Caco-2 (cell line): Measurements from ENCODE around the gene FRY. TPM values are rescaled to one million over a fixed set of nuclear protein-coding genes. Genes with fewer than 3 reads are reported as not detected.

Source experiments
- BruUV-seq: library from RNA; stranded (reverse); fragments of 400-500 nt; replicated peaks from 2 replicates; lab custom pipeline; 2021; lab: Mats Ljungman, UMichigan
- CTCF ChIA-PET: fragments of 300-600 bp; sonication (Branson Sonifier 250); formaldehyde crosslinking; loops from one replicate; lab custom pipeline; 2022; ENCODE audit warnings: antibody characterized with exemption; lab: Charles Lee
- POLR2A ChIA-PET: fragments of 300-600 bp; sonication (Branson Sonifier 250); formaldehyde crosslinking; loops from one replicate; lab custom pipeline; 2022; ENCODE audit warnings: antibody characterized with exemption; lab: Charles Lee
- DNase-seq, 2 experiments: peaks; one replicate each; pipeline versions ENCODE4 v3.0.0 to v3.0.0-alpha.2; 2020 to 2022
- H3K27me3 ChIP-seq: replicated peaks from 2 replicates; pipeline ENCODE4 v1.6.0; 2011; ENCODE audit warnings: low read length; ENCODE audit not compliant: control insufficient read depth, insufficient read depth
- H3K36me3 ChIP-seq: 2 replicates; pipeline ENCODE4 v1.5.1; 2011; ENCODE audit warnings: low read length; ENCODE audit not compliant: control insufficient read depth, insufficient read depth
- H3K4me1 ChIP-seq: fragments of 250-450 bp; sonication (Bioruptor Pico); 2 replicates; pipeline ENCODE4 v1.5.1; 2020; ENCODE audit warnings: mild to moderate bottlenecking
- H3K4me3 ChIP-seq: 2 replicates; pipeline ENCODE4 v1.5.1; 2011; ENCODE audit warnings: low read depth, mild to moderate bottlenecking, control low read depth, low read length
- H3K9me3 ChIP-seq: fragments of 250-450 bp; sonication (Bioruptor Pico); 2 replicates; pipeline ENCODE4 v1.5.1; 2020; ENCODE audit warnings: mild to moderate bottlenecking, moderate library complexity
- H3K27ac Mint-ChIP-seq: one replicate; pipeline ENCODE4 v1.8.0; 2022; ENCODE audit warnings: mixed read lengths; ENCODE audit not compliant: unreplicated experiment
- H3K27me3 Mint-ChIP-seq: one replicate; pipeline ENCODE4 v1.8.0; 2022; ENCODE audit warnings: mixed read lengths; ENCODE audit not compliant: insufficient read depth, unreplicated experiment
- H3K36me3 Mint-ChIP-seq: one replicate; pipeline ENCODE4 v1.8.0; 2022; ENCODE audit warnings: mild to moderate bottlenecking, mixed read lengths; ENCODE audit not compliant: insufficient read depth, unreplicated experiment
- H3K4me1 Mint-ChIP-seq: one replicate; pipeline ENCODE4 v1.8.0; 2022; ENCODE audit warnings: low read depth, mixed read lengths; ENCODE audit not compliant: unreplicated experiment
- H3K4me3 Mint-ChIP-seq: one replicate; pipeline ENCODE4 v1.8.0; 2022; ENCODE audit warnings: mild to moderate bottlenecking, moderate library complexity, mixed read lengths; ENCODE audit not compliant: unreplicated experiment
- H3K9me3 Mint-ChIP-seq: one replicate; pipeline ENCODE4 v1.8.0; 2022; ENCODE audit warnings: mixed read lengths; ENCODE audit not compliant: unreplicated experiment
- intact Hi-C: fragments of 100-400 bp; cut with micrococcal nuclease; formaldehyde crosslinking; loops from one replicate; pipeline ENCODE4 v1.10.0; 2022; ENCODE audit not compliant: unreplicated experiment
- total RNA-seq: library from RNA; stranded (reverse); gene quantifications from 2 replicates; pipeline ENCODE4 v1.2.3, GENCODE V29; 2022
- TF ChIP-seq, protein P1 (sequence below), 2 experiments: fragments of 200-600 bp in 1 of 2; IDR thresholded peaks; 1 replicate in 1 of 2; 2 replicates in 1 of 2; pipeline versions ENCODE4 v1.5.1 to v1.8.0; 2011 to 2022; ENCODE audit warnings: antibody characterized with exemption in 1 of 2, control low read depth in 1 of 2, inconsistent platforms in 1 of 2, low read depth in 1 of 2, low read length in 1 of 2, mild to moderate bottlenecking in 1 of 2, moderate library complexity in 1 of 2; ENCODE audit not compliant: insufficient read depth in 1 of 2, severe bottlenecking in 1 of 2, unreplicated experiment in 1 of 2

Gene FRY
- total RNA-seq, 1 experiment from 2014 or later, result 118 TPM

DNA sequence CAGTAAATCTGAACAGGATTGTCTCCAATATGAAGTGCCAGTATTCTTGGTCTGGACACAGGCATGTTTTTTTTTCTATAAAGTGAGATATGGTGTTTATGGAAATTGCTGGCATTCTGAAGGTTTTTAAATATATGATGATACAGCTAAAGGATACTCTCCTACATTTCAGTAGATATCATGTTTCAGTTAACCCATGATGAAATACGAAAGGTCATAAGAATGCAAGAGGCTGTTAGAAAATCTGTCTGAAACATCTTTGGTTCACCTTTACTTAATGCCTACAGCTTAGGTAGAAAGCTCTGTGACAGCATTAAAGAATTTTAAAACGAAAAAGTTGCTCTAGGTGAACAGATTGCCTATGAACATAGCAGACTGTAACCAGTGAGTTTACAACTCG lies 9.1 kb downstream of the FRY start:
- intact Hi-C loops, result no loop called here
- H3K4me1 Mint-ChIP-seq, result peaks cover 16% of the 10 kb centered on the region
- Histone ChIP-seq H3K27me3 (no peaks in the 10 kb centered on the region), H3K4me3 (no peak overlapping the region), H3K4me1 (peaks cover 15% of the 10 kb centered on the region), H3K9me3 (no peaks in the 10 kb centered on the region), H3K36me3 (no peaks in the 10 kb centered on the region)
- no TSS peak for BruUV-seq
- H3K4me3 Mint-ChIP-seq, result no peak overlapping the region
- no peak overlapping the region for H3K27ac Mint-ChIP-seq
- peaks cover 5% of the 10 kb centered on the region for H3K36me3 Mint-ChIP-seq
- DNase-seq, result no peak
- TF ChIP-seq, protein P1, sequence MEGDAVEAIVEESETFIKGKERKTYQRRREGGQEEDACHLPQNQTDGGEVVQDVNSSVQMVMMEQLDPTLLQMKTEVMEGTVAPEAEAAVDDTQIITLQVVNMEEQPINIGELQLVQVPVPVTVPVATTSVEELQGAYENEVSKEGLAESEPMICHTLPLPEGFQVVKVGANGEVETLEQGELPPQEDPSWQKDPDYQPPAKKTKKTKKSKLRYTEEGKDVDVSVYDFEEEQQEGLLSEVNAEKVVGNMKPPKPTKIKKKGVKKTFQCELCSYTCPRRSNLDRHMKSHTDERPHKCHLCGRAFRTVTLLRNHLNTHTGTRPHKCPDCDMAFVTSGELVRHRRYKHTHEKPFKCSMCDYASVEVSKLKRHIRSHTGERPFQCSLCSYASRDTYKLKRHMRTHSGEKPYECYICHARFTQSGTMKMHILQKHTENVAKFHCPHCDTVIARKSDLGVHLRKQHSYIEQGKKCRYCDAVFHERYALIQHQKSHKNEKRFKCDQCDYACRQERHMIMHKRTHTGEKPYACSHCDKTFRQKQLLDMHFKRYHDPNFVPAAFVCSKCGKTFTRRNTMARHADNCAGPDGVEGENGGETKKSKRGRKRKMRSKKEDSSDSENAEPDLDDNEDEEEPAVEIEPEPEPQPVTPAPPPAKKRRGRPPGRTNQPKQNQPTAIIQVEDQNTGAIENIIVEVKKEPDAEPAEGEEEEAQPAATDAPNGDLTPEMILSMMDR (IDR thresholded peaks at IDR 0.05; ENCODE audit: insufficient read depth in 1 of 2, low read depth in 1 of 2, low read length in 1 of 2, severe bottlenecking in 1 of 2, unreplicated experiment in 1 of 2), result no peak
- H3K27me3 Mint-ChIP-seq, result no peaks in the 10 kb centered on the region
- CTCF ChIA-PET, result no interaction called here
- no peaks in the 10 kb centered on the region for H3K9me3 Mint-ChIP-seq
- POLR2A ChIA-PET, result no interaction called here

DNA sequence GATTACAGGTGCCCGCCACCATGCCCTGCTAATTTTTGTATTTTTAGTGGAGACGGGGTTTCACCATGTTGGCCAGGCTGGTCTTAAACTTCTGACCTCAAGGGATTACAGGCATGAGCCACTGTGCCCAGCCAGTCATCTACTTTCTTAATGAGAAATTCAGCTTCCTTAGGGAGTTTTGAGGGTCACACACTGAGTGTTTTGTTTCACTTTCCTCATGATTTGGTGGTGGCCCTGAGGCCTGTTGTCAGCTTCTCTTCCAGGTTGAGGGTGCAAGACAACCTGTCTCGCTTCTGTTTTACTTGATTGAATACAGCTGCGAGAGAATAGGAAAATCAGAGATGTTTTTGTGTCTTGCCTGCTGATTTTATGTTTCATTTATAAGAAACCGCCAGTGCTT lies 9.9 kb downstream of the FRY start:
- H3K9me3 ChIP-seq, result no peaks in the 10 kb centered on the region
- Mint-ChIP-seq H3K27ac (no peak overlapping the region), H3K9me3 (no peaks in the 10 kb centered on the region), H3K27me3 (no peaks in the 10 kb centered on the region), H3K4me1 (peaks cover 14% of the 10 kb centered on the region), H3K36me3 (peaks cover 5% of the 10 kb centered on the region), H3K4me3 (no peak overlapping the region)
- ChIA-PET POLR2A (no interaction called here), CTCF (no interaction called here)
- H3K4me1 ChIP-seq, result peaks cover 17% of the 10 kb centered on the region
- TF ChIP-seq, protein P1 (IDR thresholded peaks at IDR 0.05; ENCODE audit: insufficient read depth in 1 of 2, low read depth in 1 of 2, low read length in 1 of 2, severe bottlenecking in 1 of 2, unreplicated experiment in 1 of 2), result no peak
- DNase-seq, result no peak
- no peaks in the 10 kb centered on the region for H3K27me3 ChIP-seq
- no peak overlapping the region for H3K4me3 ChIP-seq
- no peaks in the 10 kb centered on the region for H3K36me3 ChIP-seq
- intact Hi-C loops, result no loop called here
- no TSS peak for BruUV-seq

DNA sequence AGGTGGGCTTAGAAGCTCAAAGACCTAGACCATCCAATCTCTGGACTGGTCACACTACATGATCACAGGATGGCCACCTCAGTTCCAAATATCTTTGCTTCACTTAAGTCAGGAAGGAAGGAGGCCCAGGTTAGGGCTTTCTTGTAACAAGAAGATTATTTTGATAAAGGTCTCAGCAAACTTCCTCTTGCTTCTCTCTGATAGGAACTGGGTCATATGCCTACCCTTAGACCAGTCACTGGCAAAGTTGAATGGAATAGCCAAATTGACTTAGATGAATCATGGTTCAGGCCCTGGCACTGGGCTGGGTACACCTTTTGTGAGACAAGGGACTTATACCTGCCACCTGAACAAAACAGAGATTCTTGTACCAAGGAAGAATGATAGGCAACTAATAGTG lies 11.0 kb downstream of the FRY start:
- Histone ChIP-seq H3K36me3 (no peaks in the 10 kb centered on the region), H3K27me3 (no peaks in the 10 kb centered on the region), H3K4me3 (no peak overlapping the region), H3K4me1 (peaks cover 18% of the 10 kb centered on the region), H3K9me3 (no peaks in the 10 kb centered on the region)
- CTCF ChIA-PET, result no interaction called here
- H3K9me3 Mint-ChIP-seq, result no peaks in the 10 kb centered on the region
- H3K4me3 Mint-ChIP-seq, result no peak overlapping the region
- peaks cover 7% of the 10 kb centered on the region for H3K4me1 Mint-ChIP-seq
- no peaks in the 10 kb centered on the region for H3K27me3 Mint-ChIP-seq
- intact Hi-C loops, result no loop called here
- no peak for DNase-seq
- BruUV-seq, result no TSS peak
- H3K36me3 Mint-ChIP-seq, result peaks cover 5% of the 10 kb centered on the region
- TF ChIP-seq, protein P1 (IDR thresholded peaks at IDR 0.05; ENCODE audit: insufficient read depth in 1 of 2, low read depth in 1 of 2, low read length in 1 of 2, severe bottlenecking in 1 of 2, unreplicated experiment in 1 of 2), result no peak
- POLR2A ChIA-PET, result no interaction called here
- no peak overlapping the region for H3K27ac Mint-ChIP-seq
